Right renal pelvis (tissue), 4 donors: ENCODE results near the gene CST6. TPM values are rescaled to one million over a fixed set of nuclear protein-coding genes. Genes with fewer than 3 reads are reported as not detected.

Experiments used
- DNase-seq, 4 donors: peaks; one replicate each; pipeline ENCODE4 v3.0.0-alpha.2; 2013; ENCODE audit warnings: low read depth in 4 of 4, low spot score in 3 of 4, missing footprints in 1 of 4
- polyA plus RNA-seq, 4 donors: library from polyadenylated mRNA; unstranded; fragments of 120-200 nt; gene quantifications; one replicate each; pipeline ENCODE4 v1.2.1, GENCODE V29; 2013; ENCODE audit not compliant: insufficient read length in 4 of 4

The CST6 gene, protein sequence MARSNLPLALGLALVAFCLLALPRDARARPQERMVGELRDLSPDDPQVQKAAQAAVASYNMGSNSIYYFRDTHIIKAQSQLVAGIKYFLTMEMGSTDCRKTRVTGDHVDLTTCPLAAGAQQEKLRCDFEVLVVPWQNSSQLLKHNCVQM
- polyA plus RNA-seq = not detected

DNA sequence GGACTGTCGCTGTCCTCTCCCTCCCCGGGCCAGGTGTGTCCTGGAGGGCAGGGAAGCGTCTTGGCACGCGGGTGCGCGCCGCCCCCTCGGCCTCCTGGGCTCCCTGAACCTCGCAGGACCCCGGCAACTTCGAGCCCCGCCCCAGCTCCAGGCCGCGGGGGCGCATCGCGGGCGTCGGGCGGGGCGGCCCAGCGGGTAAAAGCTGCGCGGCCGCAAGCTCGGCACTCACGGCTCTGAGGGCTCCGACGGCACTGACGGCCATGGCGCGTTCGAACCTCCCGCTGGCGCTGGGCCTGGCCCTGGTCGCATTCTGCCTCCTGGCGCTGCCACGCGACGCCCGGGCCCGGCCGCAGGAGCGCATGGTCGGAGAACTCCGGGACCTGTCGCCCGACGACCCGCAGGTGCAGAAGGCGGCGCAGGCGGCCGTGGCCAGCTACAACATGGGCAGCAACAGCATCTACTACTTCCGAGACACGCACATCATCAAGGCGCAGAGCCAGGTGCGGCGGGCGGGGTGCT lies at the start of gene CST6:
Gene CST6, plus strand, starts transcription at position 224 of the 519 bp plus-strand sequence. Its CDS starts 37 bp downstream, at position 261.
- no peak for DNase-seq

GRCh38 chr11:65962141-65962564 lies 49.7 kb upstream of the CST6 start:
- no peak for DNase-seq

DNA sequence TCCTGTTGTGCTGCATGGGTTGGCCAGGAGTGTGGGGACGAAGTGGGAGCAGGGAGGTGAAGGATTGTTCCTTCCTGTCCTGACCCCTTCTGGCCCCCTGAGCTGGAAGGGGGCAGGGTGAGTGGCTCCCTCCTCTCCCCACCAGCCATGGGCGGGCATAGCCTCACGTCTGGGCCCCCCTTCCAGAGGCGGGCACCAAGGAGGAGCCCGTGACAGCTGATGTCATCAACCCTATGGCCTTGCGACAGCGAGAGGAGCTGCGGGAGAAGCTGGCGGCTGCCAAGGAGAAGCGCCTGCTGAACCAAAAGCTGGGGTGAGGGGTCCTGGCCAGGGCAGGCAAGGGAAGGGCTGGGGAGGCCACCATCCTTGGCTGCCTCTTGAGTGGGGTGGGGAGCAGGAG lies 46.9 kb upstream of the CST6 start:
- DNase-seq = no peak

DNA sequence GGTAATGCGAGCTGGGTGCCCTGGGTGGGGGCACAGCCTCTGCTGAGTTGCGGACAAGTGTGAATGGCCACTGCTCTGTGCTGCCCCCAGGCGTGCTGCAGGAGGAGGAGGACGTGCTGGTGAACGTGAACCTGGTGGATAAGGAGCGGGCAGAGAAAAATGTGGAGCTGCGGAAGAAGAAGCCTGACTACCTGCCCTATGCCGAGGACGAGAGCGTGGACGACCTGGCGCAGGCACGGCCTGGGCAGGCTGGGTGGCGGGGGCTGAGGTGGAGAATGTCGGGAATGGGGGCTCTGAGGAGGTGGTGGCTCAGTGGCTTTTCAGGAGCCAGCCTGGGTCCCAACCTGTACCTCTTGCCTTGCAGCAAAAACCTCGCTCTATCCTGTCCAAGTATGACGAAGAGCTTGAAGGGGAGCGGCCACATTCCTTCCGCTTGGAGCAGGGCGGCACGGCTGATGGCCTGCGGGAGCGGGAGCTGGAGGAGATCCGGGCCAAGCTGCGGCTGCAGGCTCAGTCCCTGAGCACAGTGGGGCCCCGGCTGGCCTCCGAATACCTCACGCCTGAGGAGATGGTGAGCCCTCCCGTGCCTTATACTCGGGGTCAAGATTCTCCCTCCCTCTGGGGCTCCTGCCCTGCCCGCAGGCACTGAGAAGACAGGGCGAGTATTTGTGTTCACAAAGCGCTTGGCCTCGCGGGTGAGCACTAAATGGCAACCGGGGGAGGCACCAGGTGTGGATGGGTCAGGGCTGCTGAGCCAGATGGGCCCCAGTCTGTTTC lies 45.6 kb upstream of the CST6 start:
- no peak for DNase-seq

GRCh38 chr11:65967329-65967934 lies 44.4 kb upstream of the CST6 start:
- DNase-seq = no peak

GRCh38 chr11:65968600-65969482 lies 43.0 kb upstream of the CST6 start:
- DNase-seq = no peak

DNA sequence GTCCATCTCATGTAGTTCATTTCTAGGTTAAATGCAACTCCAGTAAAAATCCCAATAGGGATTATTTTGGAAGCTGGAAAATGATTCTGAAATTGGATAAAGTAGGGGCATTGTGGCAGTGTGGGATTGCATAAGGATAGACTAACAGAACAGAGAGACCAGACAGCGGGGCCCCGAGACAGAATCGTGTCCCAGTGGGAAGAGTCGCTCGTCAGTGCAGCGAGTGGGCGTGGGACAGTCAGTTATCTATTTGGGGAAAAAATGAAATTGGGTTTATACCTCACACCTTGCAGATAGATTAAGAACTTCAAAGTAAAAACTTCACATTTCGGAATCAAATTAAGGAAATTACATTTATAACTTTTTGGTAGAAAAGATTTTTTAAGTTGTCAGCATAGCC lies 39.7 kb upstream of the CST6 start:
- DNase-seq = no peak

DNA sequence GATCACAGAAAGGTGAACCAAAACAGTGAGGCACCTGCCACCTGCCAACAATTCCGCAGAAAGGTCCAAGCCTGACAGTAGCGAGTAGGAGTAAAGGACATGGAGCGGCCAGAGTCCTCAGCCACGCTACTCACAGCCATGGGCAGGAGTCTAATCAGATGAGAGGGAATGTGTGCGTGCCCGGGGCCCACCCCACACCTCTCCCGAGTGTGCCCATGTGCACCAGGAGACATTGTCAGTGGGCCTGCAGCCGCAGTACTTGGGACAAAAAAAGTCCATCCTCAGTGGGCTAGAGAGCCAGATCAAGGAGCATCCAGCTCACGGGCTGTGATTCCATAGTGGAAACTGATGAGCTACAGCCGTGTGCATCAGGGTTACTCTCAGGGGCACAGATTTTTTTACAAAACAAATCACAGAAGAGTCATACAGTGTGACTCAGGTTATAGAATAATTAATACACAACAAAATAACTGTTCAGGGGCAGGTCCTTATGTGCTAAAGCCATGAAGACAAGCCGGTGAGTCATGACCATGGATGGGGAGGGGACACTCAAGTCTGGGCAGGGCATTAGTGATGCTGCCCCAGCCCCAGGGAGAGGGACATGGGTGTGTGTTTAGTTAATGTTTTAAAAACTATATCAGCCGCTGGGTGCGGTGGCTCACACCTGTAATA lies 38.2 kb upstream of the CST6 start:
- DNase-seq = no peak

DNA sequence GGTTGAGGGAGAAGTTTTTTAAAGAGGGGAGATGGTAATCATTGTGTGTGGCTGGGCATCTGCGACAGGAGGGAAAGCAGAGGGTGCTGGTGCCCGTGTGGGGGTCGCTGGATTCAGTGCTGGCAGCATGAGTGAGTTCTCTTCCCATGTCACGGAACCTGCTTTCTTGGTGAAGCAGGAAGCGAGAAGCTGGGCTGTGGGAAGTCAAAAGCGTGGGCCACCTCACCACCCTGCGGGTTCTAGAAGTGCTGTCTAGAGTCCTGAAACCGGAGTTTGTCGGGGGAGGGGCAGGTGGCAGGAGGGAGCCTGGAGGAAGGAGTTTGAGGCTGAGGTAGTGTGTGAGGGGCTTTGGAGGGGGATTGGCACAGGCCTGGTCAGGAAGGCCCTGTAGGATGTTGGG lies 36.0 kb upstream of the CST6 start:
- DNase-seq = no peak

DNA sequence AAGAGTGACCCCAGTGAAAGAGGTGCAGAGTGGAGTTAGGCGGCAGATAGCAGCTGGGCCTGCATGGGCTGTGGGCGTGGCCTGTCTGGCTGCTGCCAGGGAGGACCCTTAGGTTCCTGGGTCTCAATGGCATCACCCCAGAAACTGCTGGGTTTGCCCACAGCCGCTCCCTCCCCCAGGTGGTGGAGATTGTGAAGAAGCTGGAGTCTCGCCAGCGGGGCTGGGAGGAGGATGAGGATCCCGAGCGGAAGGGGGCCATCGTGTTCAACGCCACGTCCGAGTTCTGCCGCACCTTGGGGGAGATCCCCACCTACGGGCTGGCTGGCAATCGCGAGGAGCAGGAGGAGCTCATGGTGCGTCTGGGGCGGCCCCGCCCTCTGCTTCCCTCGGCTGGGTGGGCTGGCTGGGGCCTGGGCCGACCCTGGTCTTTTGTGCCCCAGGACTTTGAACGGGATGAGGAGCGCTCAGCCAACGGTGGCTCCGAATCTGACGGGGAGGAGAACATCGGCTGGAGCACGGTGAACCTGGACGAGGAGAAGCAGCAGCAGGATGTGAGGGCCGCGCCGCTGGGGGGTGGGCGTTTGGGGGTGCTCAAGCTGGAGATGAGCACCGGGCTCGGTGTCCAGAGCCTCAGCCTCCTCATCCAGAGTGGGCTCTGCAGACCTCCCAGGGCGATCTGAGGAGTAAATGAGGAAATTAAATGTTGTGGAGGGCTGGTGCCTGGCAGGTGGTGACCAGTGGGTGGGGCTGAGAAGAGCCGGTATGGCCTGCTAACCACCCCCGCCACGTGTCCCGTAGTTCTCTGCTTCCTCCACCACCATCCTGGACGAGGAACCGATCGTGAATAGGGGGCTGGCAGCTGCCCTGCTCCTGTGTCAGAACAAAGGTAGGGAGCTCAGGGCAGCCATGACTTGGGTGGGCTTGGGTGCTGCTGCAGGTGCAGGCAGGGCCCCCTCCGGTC lies 35.3 kb upstream of the CST6 start:
- DNase-seq = no peak

GRCh38 chr11:65977621-65978390 lies 34.0 kb upstream of the CST6 start:
- no peak for DNase-seq

- no peak for DNase-seq
Measured at GRCh38 chr11:65978391-65979238, 33.2 kb upstream of the CST6 start.

GRCh38 chr11:65979261-65979759 lies 32.5 kb upstream of the CST6 start:
- DNase-seq = no peak

DNA sequence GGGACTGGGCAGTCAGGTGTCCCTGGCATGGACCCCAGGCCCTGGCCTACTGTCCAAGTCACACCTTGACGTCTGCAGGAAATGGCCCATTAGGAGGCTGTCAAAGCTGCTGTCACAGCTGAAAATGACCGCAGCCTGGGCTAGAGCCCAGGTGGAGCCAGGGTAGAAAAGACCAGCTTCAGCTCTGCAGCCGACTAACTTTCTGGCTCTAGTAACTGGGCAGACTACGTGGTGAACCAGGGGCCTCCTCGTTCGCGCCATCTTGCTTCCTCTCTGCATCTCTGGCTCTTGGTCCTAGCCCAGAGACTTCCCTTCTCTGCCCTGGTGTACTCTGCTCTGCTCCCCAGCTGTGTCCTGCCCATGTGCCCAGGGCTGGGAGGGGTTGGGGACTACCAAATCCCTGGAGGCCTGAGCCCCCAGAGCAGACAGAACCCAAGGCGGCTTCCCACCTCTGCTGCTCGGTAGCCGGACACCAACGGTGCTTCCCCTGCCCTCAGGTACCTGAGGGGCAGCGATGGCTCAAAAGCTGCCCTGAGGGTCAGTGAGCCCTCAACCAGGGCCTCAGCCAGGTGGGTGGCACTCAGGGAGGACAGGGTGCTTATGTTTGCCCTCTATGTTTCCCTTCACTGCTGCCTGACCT lies 30.6 kb upstream of the CST6 start:
- no peak for DNase-seq

- no peak for DNase-seq
Measured at GRCh38 chr11:65981972-65982823, 29.6 kb upstream of the CST6 start.
